HEK293 (cell line): ENCODE measurements around the gene RAB36.

Experiments
- CTCF ChIA-PET: fragments of 350-600 bp; formaldehyde crosslinking; extraction: SDS; loops from one replicate; lab custom pipeline; 2021; ENCODE audit warnings: antibody characterized with exemption; lab: Yijun Ruan, JAX
- POLR2A ChIA-PET: fragments of 300-600 bp; formaldehyde crosslinking; extraction: SDS; loops from one replicate; lab custom pipeline; 2020; ENCODE audit warnings: antibody characterized with exemption, inconsistent platforms; lab: Yijun Ruan, JAX
- H3K27ac ChIP-seq: fragments of 200-500 bp; sonication (Bioruptor generic); 2 replicates; pipeline ENCODE4 v1.5.1; 2014; ENCODE audit warnings: low read depth, low read length, control low read depth, inconsistent platforms; ENCODE audit errors: extremely low read depth
- H3K36me3 ChIP-seq, 2 experiments: fragments of 200-500 bp in 1 of 2; sonication (Bioruptor generic) in 1 of 2; 1 replicate in 1 of 2; 2 replicates in 1 of 2; pipeline ENCODE4 v1.5.1; 2014 to 2017; ENCODE audit warnings: inconsistent platforms in 2 of 2, low read length in 2 of 2; ENCODE audit not compliant: control insufficient read depth in 2 of 2, insufficient read depth in 1 of 2
- H3K4me1 ChIP-seq: fragments of 200-500 bp; sonication (Bioruptor generic); 2 replicates; pipeline ENCODE4 v1.5.1; 2014; ENCODE audit warnings: mild to moderate bottlenecking, low read length, inconsistent platforms; ENCODE audit not compliant: control insufficient read depth, insufficient read depth
- H3K4me3 ChIP-seq: 2 replicates; pipeline ENCODE4 v1.5.1; 2011; ENCODE audit warnings: low read depth, mild to moderate bottlenecking, control low read depth, low read length, moderate library complexity
- H3K9me3 ChIP-seq: fragments of 200-500 bp; sonication (Bioruptor generic); 2 replicates; pipeline ENCODE4 v1.5.1; 2014; ENCODE audit warnings: low read depth, low read length, inconsistent platforms; ENCODE audit not compliant: control insufficient read depth, insufficient read depth
- BCL11A ChIP-seq: fragments of 450-650 bp; formaldehyde crosslinking; IDR thresholded peaks from 2 replicates; pipeline ENCODE4 v1.5.1; 2016; ENCODE audit warnings: low read depth, missing biosample characterization, missing genetic modification characterization
- GLI4 ChIP-seq: fragments of 450-650 bp; formaldehyde crosslinking; IDR thresholded peaks from 2 replicates; pipeline ENCODE4 v1.5.1; 2016; ENCODE audit warnings: missing biosample characterization, missing genetic modification characterization
- GLIS1 ChIP-seq: fragments of 450-650 bp; formaldehyde crosslinking; IDR thresholded peaks from 2 replicates; pipeline ENCODE4 v1.5.1; 2016; ENCODE audit warnings: missing biosample characterization, missing genetic modification characterization
- KLF17 ChIP-seq: fragments of 450-650 bp; formaldehyde crosslinking; IDR thresholded peaks from 2 replicates; pipeline ENCODE4 v1.5.1; 2016; ENCODE audit warnings: missing biosample characterization, missing genetic modification characterization
- PRDM10 ChIP-seq: fragments of 450-650 bp; formaldehyde crosslinking; IDR thresholded peaks from 2 replicates; pipeline ENCODE4 v1.5.1; 2016; ENCODE audit warnings: missing biosample characterization, missing genetic modification characterization
- WT1 ChIP-seq: fragments of 450-650 bp; formaldehyde crosslinking; IDR thresholded peaks from 2 replicates; pipeline ENCODE4 v1.5.1; 2016; ENCODE audit warnings: missing biosample characterization, missing genetic modification characterization
- ZBTB6 ChIP-seq: fragments of 450-650 bp; formaldehyde crosslinking; IDR thresholded peaks from 2 replicates; pipeline ENCODE4 v1.5.1; 2017; ENCODE audit warnings: missing biosample characterization, missing genetic modification characterization
- ZNF169 ChIP-seq: fragments of 450-650 bp; formaldehyde crosslinking; IDR thresholded peaks from 2 replicates; pipeline ENCODE4 v1.5.1; 2016; ENCODE audit warnings: missing biosample characterization, missing genetic modification characterization
- ZNF274 ChIP-seq, 2 experiments: fragments of 200-500 bp in 1 of 2; fragments of 450-650 bp in 1 of 2; sonication (Bioruptor generic) in 1 of 2; formaldehyde crosslinking in 1 of 2; IDR thresholded peaks; 2 replicates each; pipeline versions ENCODE4 v1.5.1 to v1.6.1; 2014 to 2016; ENCODE audit warnings: borderline replicate concordance in 1 of 2, inconsistent platforms in 1 of 2, low read length in 1 of 2, missing biosample characterization in 1 of 2, missing genetic modification characterization in 1 of 2
- ZNF366 ChIP-seq: fragments of 450-650 bp; formaldehyde crosslinking; conservative IDR thresholded peaks from 2 replicates; pipeline ENCODE4 v1.5.1; 2016; ENCODE audit warnings: missing biosample characterization, missing genetic modification characterization
- ZNF449 ChIP-seq: fragments of 450-650 bp; formaldehyde crosslinking; IDR thresholded peaks from 2 replicates; pipeline ENCODE4 v1.5.1; 2017; ENCODE audit warnings: missing biosample characterization, mild to moderate bottlenecking, missing genetic modification characterization, moderate library complexity
- ZNF561 ChIP-seq: fragments of 450-650 bp; IDR thresholded peaks from 2 replicates; pipeline ENCODE4 v1.5.1; 2018; ENCODE audit warnings: missing biosample characterization, missing genetic modification characterization, borderline replicate concordance
- ZNF600 ChIP-seq: fragments of 450-650 bp; formaldehyde crosslinking; IDR thresholded peaks from 2 replicates; pipeline ENCODE4 v1.5.1; 2016; ENCODE audit warnings: missing biosample characterization, missing genetic modification characterization
- ZNF692 ChIP-seq: fragments of 450-650 bp; formaldehyde crosslinking; IDR thresholded peaks from 2 replicates; pipeline ENCODE4 v1.5.1; 2016; ENCODE audit warnings: missing biosample characterization, missing genetic modification characterization
- ZNF837 ChIP-seq: fragments of 450-650 bp; formaldehyde crosslinking; IDR thresholded peaks from 2 replicates; pipeline ENCODE4 v1.5.1; 2016; ENCODE audit warnings: missing biosample characterization, missing genetic modification characterization

RAB36 gene

GRCh38 chr22:23180893-23181720 is 35.8 kb downstream of the RAB36 start (continued):
- 0 out of 2 replicates have a peak, but pooled peaks have one; percentile 11 for TF ChIP-seq ZNF692 (tag by site-specific recombination)

GRCh38 chr22:23181721-23182308 is 36.5 kb downstream of the RAB36 start:
- ChIA-PET CTCF (interaction anchor here (0.6 to 2.4 kb wide), 4 partner anchors 7 to 512 kb away, joined by 3 to 10 read pairs (median 6); no protein-coding TSS in a partner anchor), POLR2A (interaction anchor here (2.0 to 2.2 kb wide), 2 partner anchors 12 to 24 kb away, joined by 5 to 6 read pairs; no protein-coding TSS in a partner anchor)
- H3K4me1 ChIP-seq, result no peaks in the 10 kb centered on the region
- peak overlapping the region; percentile 66 for H3K4me3 ChIP-seq
- H3K36me3 ChIP-seq, result peaks cover 0 to 27% of the 10 kb centered on the region in 2 experiments; a peak in 1 of 3 replicates
- H3K27ac ChIP-seq, result no peak overlapping the region
- H3K9me3 ChIP-seq, result no peaks in the 10 kb centered on the region
- TF ChIP-seq GLI4 (tag by site-specific recombination) (no peak), ZNF837 (0 out of 2 replicates have a peak, but pooled peaks have one; percentile 1), ZNF274 (IDR thresholded peaks at IDR 0.05; ENCODE audit: low read length) (no peak), ZNF274 (tag by site-specific recombination; IDR thresholded peaks at IDR 0.05; ENCODE audit: borderline replicate concordance) (0 out of 2 replicates have a peak, but pooled peaks have one; percentile 2)

GRCh38 chr22:23182309-23183060 is 37.2 kb downstream of the RAB36 start:
- peak overlapping the region; percentile 66 for H3K4me3 ChIP-seq
- no peaks in the 10 kb centered on the region for H3K4me1 ChIP-seq
- no peak overlapping the region; the same call in 1 of the 2 replicates for H3K27ac ChIP-seq
- peaks cover 0 to 28% of the 10 kb centered on the region in 2 experiments; a peak in 1 of 3 replicates for H3K36me3 ChIP-seq
- POLR2A ChIA-PET, result interaction anchor here (0.8 to 2.2 kb wide), 3 partner anchors 23 to 96 kb away, joined by 3 to 6 read pairs (median 4); no protein-coding TSS in a partner anchor
- CTCF ChIA-PET, result interaction anchor here (0.5 to 2.4 kb wide), 8 partner anchors 8 to 611 kb away, joined by 3 to 10 read pairs (median 5); no protein-coding TSS in a partner anchor
- H3K9me3 ChIP-seq, result no peaks in the 10 kb centered on the region
- TF ChIP-seq ZNF169 (tag by site-specific recombination), result no peak
- peak; percentile 57 for TF ChIP-seq PRDM10
- peak; percentile 85 for TF ChIP-seq ZNF366 (tag by site-specific recombination)
- TF ChIP-seq BCL11A (tag by site-specific recombination), result peak; percentile 82; the same call in 1 of the 2 replicates
- peak; percentile 83 for TF ChIP-seq GLIS1
- TF ChIP-seq ZNF600 (tag by site-specific recombination), result peak; percentile 96
- TF ChIP-seq ZNF561 (tag by site-specific recombination), result peak; percentile 76; the same call in 1 of the 2 replicates
- TF ChIP-seq ZBTB6 (tag by site-specific recombination), result peak; percentile 81
- TF ChIP-seq WT1 (tag by site-specific recombination), result peak; percentile 44
- TF ChIP-seq ZNF274 (IDR thresholded peaks at IDR 0.05; ENCODE audit: low read length), result no peak
- 0 out of 2 replicates have a peak, but pooled peaks have one; percentile 0 for TF ChIP-seq ZNF274 (tag by site-specific recombination; IDR thresholded peaks at IDR 0.05; ENCODE audit: borderline replicate concordance)
- peak; percentile 49; the same call in 1 of the 2 replicates for TF ChIP-seq KLF17 (tag by site-specific recombination)
- 0 out of 2 replicates have a peak, but pooled peaks have one; percentile 49 for TF ChIP-seq ZNF449
